Stomach smooth muscle (tissue), 2 donors: Measurements from ENCODE around the gene USP47.

Experiments
- H3K27ac ChIP-seq: one replicate; pipeline ENCODE4 v1.7.0; 2013; ENCODE audit warnings: mild to moderate bottlenecking, low read length, inconsistent platforms
- H3K27me3 ChIP-seq, 2 donors: one replicate each; pipeline ENCODE4 v1.7.0; 2013; ENCODE audit warnings: low read length in 2 of 2; ENCODE audit not compliant: insufficient read depth in 2 of 2, control insufficient read depth in 1 of 2
- H3K36me3 ChIP-seq, 2 donors: one replicate each; pipeline ENCODE4 v1.7.0; 2013; ENCODE audit warnings: low read length in 2 of 2; ENCODE audit not compliant: control insufficient read depth in 2 of 2, insufficient read depth in 2 of 2
- H3K4me1 ChIP-seq: one replicate; pipeline ENCODE4 v1.7.0; 2013; ENCODE audit warnings: low read length; ENCODE audit not compliant: control insufficient read depth, insufficient read depth
- H3K4me3 ChIP-seq, 2 donors: one replicate each; pipeline ENCODE4 v1.7.0; 2013; ENCODE audit warnings: low read length in 2 of 2
- H3K9ac ChIP-seq, 2 donors: one replicate each; pipeline ENCODE4 v1.7.0; 2013; ENCODE audit warnings: low read length in 2 of 2, mild to moderate bottlenecking in 1 of 2
- H3K9me3 ChIP-seq, 2 donors: one replicate each; pipeline ENCODE4 v1.7.0; 2013; ENCODE audit warnings: low read length in 2 of 2; ENCODE audit not compliant: control insufficient read depth in 2 of 2
- donor health status: healthy.
- donor health status: Pancreatic carcinoma.

USP47 gene

DNA sequence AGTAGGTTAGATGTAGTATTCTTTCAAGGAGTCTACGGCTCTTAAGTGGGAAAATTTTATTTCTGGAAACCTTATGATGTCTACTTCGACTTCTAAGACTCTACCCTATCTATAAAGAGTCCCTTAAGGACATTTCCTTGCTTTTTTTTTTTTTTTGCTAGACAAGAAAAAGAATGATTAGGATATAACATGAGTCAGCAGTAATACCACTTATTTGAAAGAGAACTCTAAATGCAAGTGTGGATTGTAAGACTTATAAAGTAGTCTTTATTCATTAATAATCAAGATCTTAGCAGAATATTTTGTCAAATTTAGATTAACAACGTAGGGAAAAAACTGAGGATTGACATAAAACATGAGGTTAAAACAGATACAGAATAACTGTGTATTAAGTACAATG is 95.7 kb downstream of the USP47 start:
- H3K27me3 ChIP-seq, result no peaks in the 10 kb centered on the region
- peaks cover 14 to 48% of the 10 kb centered on the region in 2 donors for H3K36me3 ChIP-seq
- H3K9ac ChIP-seq, result no peak overlapping the region
- no peaks in the 10 kb centered on the region for H3K4me1 ChIP-seq
- no peak overlapping the region for H3K4me3 ChIP-seq
- H3K9me3 ChIP-seq, result no peaks in the 10 kb centered on the region
- no peak overlapping the region for H3K27ac ChIP-seq

- H3K9ac ChIP-seq, result no peak overlapping the region
Observed at GRCh38 chr11:11937957-11938356, 96.2 kb downstream of the USP47 start.

GRCh38 chr11:11940551-11940950 is 98.8 kb downstream of the USP47 start:
- peaks cover 13 to 46% of the 10 kb centered on the region in 2 donors for H3K36me3 ChIP-seq
- no peaks in the 10 kb centered on the region for H3K9me3 ChIP-seq
- no peak overlapping the region for H3K27ac ChIP-seq
- H3K4me3 ChIP-seq, result no peak overlapping the region
- H3K9ac ChIP-seq, result no peak overlapping the region
- no peaks in the 10 kb centered on the region for H3K27me3 ChIP-seq
- no peaks in the 10 kb centered on the region for H3K4me1 ChIP-seq

More at GRCh38 chr11:11937957-11938356, 96.2 kb downstream of the USP47 start:
- H3K27ac ChIP-seq, result no peak overlapping the region
- no peaks in the 10 kb centered on the region for H3K27me3 ChIP-seq
- no peaks in the 10 kb centered on the region for H3K4me1 ChIP-seq
- H3K9me3 ChIP-seq, result no peaks in the 10 kb centered on the region
- H3K4me3 ChIP-seq, result no peak overlapping the region
- H3K36me3 ChIP-seq, result peaks cover 14 to 47% of the 10 kb centered on the region in 2 donors

DNA sequence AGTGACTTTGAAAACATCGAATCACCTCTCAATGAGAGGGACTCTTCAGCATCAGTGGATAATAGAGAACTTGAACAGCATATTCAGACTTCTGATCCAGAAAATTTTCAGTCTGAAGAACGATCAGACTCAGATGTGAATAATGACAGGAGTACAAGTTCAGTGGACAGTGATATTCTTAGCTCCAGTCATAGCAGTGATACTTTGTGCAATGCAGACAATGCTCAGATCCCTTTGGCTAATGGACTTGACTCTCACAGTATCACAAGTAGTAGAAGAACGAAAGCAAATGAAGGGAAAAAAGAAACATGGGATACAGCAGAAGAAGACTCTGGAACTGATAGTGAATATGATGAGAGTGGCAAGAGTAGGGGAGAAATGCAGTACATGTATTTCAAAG is 100.9 kb downstream of the USP47 start:
- Histone ChIP-seq H3K9me3 (no peaks in the 10 kb centered on the region), H3K27me3 (no peaks in the 10 kb centered on the region), H3K4me1 (no peaks in the 10 kb centered on the region), H3K9ac (no peak overlapping the region), H3K27ac (no peak overlapping the region), H3K4me3 (no peak overlapping the region), H3K36me3 (peaks cover 12 to 39% of the 10 kb centered on the region in 2 donors)

- Histone ChIP-seq H3K27me3 (no peaks in the 10 kb centered on the region), H3K36me3 (peaks cover 5 to 34% of the 10 kb centered on the region in 2 donors), H3K4me3 (no peak overlapping the region), H3K9ac (no peak overlapping the region), H3K9me3 (no peaks in the 10 kb centered on the region), H3K4me1 (no peaks in the 10 kb centered on the region), H3K27ac (no peak overlapping the region)
Observed at GRCh38 chr11:11944444-11944843, 102.7 kb downstream of the USP47 start.

DNA sequence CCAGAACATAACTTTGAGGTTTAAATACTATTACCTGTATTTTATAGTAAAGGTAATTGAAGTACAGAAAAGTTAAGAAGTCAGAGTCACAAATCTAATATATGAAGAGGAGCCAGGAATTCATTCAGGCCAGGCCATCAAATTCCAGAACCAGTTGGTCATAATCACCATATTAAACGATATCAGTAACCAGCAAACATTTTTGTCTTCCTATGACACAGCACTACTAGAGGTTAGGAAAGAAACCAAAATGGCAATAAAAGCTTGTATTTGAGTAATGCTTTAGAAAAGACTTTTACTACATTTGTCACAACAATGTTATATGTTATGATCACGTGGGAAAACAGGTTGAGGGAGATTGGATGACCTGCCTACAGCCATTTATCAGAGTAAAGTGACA is 104.4 kb downstream of the USP47 start:
- Histone ChIP-seq H3K4me1 (no peaks in the 10 kb centered on the region), H3K4me3 (no peak overlapping the region), H3K27me3 (no peaks in the 10 kb centered on the region), H3K9ac (no peak overlapping the region), H3K9me3 (no peaks in the 10 kb centered on the region), H3K27ac (no peak overlapping the region), H3K36me3 (peaks cover 7 to 37% of the 10 kb centered on the region in 2 donors)

DNA sequence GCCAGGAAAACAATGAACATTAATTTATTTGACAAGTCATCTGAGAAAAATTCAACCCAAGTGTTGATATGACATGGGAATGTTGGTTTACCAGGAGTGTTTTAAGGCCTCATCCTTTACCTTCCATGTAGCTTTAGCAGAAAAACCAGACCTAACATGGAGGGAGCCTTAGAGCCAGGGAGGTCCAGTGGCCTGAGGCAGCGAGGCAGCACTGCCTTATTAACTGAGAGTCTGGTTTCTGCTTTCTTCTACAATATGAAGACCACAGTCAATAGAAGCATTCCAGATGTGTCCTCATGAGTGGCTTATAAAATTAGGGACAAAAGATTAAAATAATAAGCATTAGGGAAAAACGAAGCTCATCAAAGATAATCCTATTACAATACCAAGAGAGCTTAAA is 105.1 kb downstream of the USP47 start:
- H3K27ac ChIP-seq, result no peak overlapping the region
- H3K9me3 ChIP-seq, result no peaks in the 10 kb centered on the region
- H3K27me3 ChIP-seq, result no peaks in the 10 kb centered on the region
- H3K36me3 ChIP-seq, result peaks cover 9 to 37% of the 10 kb centered on the region in 2 donors
- H3K4me1 ChIP-seq, result no peaks in the 10 kb centered on the region
- H3K9ac ChIP-seq, result no peak overlapping the region
- H3K4me3 ChIP-seq, result no peak overlapping the region

GRCh38 chr11:11947825-11948224 is 106.1 kb downstream of the USP47 start:
- no peak overlapping the region for H3K9ac ChIP-seq
- H3K27me3 ChIP-seq, result no peaks in the 10 kb centered on the region
- H3K4me3 ChIP-seq, result no peak overlapping the region
- no peak overlapping the region for H3K27ac ChIP-seq
- no peaks in the 10 kb centered on the region for H3K9me3 ChIP-seq
- peaks cover 9 to 30% of the 10 kb centered on the region in 2 donors for H3K36me3 ChIP-seq
- no peaks in the 10 kb centered on the region for H3K4me1 ChIP-seq

- H3K4me3 ChIP-seq, result no peak overlapping the region
- H3K27ac ChIP-seq, result no peak overlapping the region
- no peaks in the 10 kb centered on the region for H3K27me3 ChIP-seq
- H3K9me3 ChIP-seq, result no peaks in the 10 kb centered on the region
- H3K36me3 ChIP-seq, result peaks cover 9 to 28% of the 10 kb centered on the region in 2 donors
- no peaks in the 10 kb centered on the region for H3K4me1 ChIP-seq
- H3K9ac ChIP-seq, result no peak overlapping the region
Observed at GRCh38 chr11:11948242-11948947, 106.6 kb downstream of the USP47 start.

DNA sequence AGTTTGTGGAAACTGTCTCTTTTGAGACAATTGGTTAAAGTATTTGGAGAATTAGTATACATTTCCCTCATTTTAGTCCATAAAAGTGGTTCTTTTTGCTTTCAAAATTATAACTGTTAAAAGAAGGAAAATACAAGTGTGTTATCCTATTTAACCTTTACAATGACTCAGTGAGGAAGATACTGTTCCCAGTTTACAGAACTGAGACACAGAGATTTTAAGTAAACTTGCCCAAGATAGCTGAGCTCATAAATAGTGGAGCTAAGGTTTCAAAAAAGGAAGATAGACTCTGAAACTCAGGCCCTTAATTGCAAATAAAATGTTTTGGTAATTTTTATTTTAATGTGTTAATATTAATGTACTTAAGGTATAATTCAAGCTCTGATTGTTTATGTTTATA is 107.7 kb downstream of the USP47 start:
- no peaks in the 10 kb centered on the region for H3K9me3 ChIP-seq
- H3K4me3 ChIP-seq, result no peak overlapping the region
- no peaks in the 10 kb centered on the region for H3K27me3 ChIP-seq
- no peaks in the 10 kb centered on the region for H3K4me1 ChIP-seq
- no peak overlapping the region for H3K9ac ChIP-seq
- no peak overlapping the region for H3K27ac ChIP-seq
- peaks cover 9 to 24% of the 10 kb centered on the region in 2 donors for H3K36me3 ChIP-seq

GRCh38 chr11:11952036-11952435 is 110.3 kb downstream of the USP47 start:
- Histone ChIP-seq H3K36me3 (peaks cover 26 to 30% of the 10 kb centered on the region in 2 donors), H3K9me3 (no peaks in the 10 kb centered on the region), H3K4me1 (no peaks in the 10 kb centered on the region), H3K9ac (no peak overlapping the region), H3K4me3 (no peak overlapping the region), H3K27ac (no peak overlapping the region), H3K27me3 (no peaks in the 10 kb centered on the region)
